ENCODE results near the gene GIMAP4. TPM values are rescaled to one million over a fixed set of nuclear protein-coding genes. Genes with fewer than 3 reads are reported as not detected.
"Not testable (repeated sequence)": the region's sequence is repeated elsewhere in the genome, so short reads cannot be mapped to it uniquely, and the experiment has no call there.

The GIMAP4 gene
- total RNA-seq, 1 donor from 2014 or later: 29.5 TPM

- Histone ChIP-seq H3K4me1 (no peaks in the 10 kb centered on the region), H3K27ac (no peak overlapping the region), H3K27me3 (no peaks in the 10 kb centered on the region), H3K9me3 (peaks cover 0 to 7% of the 10 kb centered on the region in 2 donors), H3K4me3 (no peak overlapping the region), H3K36me3 (no peaks in the 10 kb centered on the region)
- no peak for DNase-seq (ENCODE audit: low spot score in 2 of 2)
- no peak for TF ChIP-seq CTCF (IDR thresholded peaks at IDR 0.05)
- intact Hi-C loops (cut with DNase I): no loop called here
Observed at GRCh38 chr7:150595361-150595760, 28.2 kb downstream of the GIMAP4 start.

GRCh38 chr7:150603600-150603999, 36.4 kb downstream of the GIMAP4 start:
- H3K4me3 ChIP-seq; H3K36me3 ChIP-seq; DNase-seq (ENCODE audit: low spot score in 2 of 2); H3K27me3 ChIP-seq; H3K4me1 ChIP-seq; H3K9me3 ChIP-seq; intact Hi-C loops (cut with DNase I); H3K27ac ChIP-seq: not testable (repeated sequence)

- Histone ChIP-seq H3K4me1 (no peaks in the 10 kb centered on the region), H3K9me3 (no peaks in the 10 kb centered on the region), H3K27me3 (no peaks in the 10 kb centered on the region), H3K27ac (no peak overlapping the region), H3K4me3 (no peak overlapping the region), H3K36me3 (no peaks in the 10 kb centered on the region)
- no peak for TF ChIP-seq CTCF (IDR thresholded peaks at IDR 0.05)
- DNase-seq (ENCODE audit: low spot score in 2 of 2): no peak
- intact Hi-C loops (cut with DNase I): no loop called here
Observed at GRCh38 chr7:150610233-150610632, 43.0 kb downstream of the GIMAP4 start.

GRCh38 chr7:150612925-150613324, 45.7 kb downstream of the GIMAP4 start:
- H3K27me3 ChIP-seq: no peaks in the 10 kb centered on the region
- H3K4me1 ChIP-seq: no peaks in the 10 kb centered on the region
- DNase-seq (ENCODE audit: low spot score in 2 of 2): no peak
- H3K9me3 ChIP-seq: no peaks in the 10 kb centered on the region
- no peak overlapping the region for H3K4me3 ChIP-seq
- no peak for TF ChIP-seq CTCF (IDR thresholded peaks at IDR 0.05)
- no peak overlapping the region for H3K27ac ChIP-seq
- no peaks in the 10 kb centered on the region for H3K36me3 ChIP-seq
- intact Hi-C loops (cut with DNase I): no loop called here

GRCh38 chr7:150613880-150614279, 46.7 kb downstream of the GIMAP4 start:
- Histone ChIP-seq H3K4me1 (no peaks in the 10 kb centered on the region), H3K27me3 (no peaks in the 10 kb centered on the region), H3K9me3 (no peaks in the 10 kb centered on the region), H3K36me3 (no peaks in the 10 kb centered on the region), H3K27ac (no peak overlapping the region), H3K4me3 (no peak overlapping the region)
- intact Hi-C loops (cut with DNase I): no loop called here
- no peak for TF ChIP-seq CTCF (IDR thresholded peaks at IDR 0.05)
- DNase-seq (ENCODE audit: low spot score in 2 of 2): no peak

- H3K9me3 ChIP-seq; DNase-seq (ENCODE audit: low spot score in 2 of 2); H3K4me3 ChIP-seq; intact Hi-C loops (cut with DNase I); H3K36me3 ChIP-seq; H3K27ac ChIP-seq; H3K27me3 ChIP-seq; H3K4me1 ChIP-seq: not testable (repeated sequence)
Observed at GRCh38 chr7:150614426-150614825, 47.2 kb downstream of the GIMAP4 start.

- H3K4me1 ChIP-seq; DNase-seq (ENCODE audit: low spot score in 2 of 2); H3K36me3 ChIP-seq; H3K4me3 ChIP-seq; H3K27me3 ChIP-seq; H3K9me3 ChIP-seq; intact Hi-C loops (cut with DNase I); H3K27ac ChIP-seq: not testable (repeated sequence)
Observed at GRCh38 chr7:150615221-150615755, 48.1 kb downstream of the GIMAP4 start.

All from ascending aorta (tissue), 2 donors.